Transverse colon (tissue), 4 donors: ENCODE results near the gene KREMEN1.

Experiments used
- CTCF ChIP-seq, 5 experiments: fragments of 200-600 bp in 3 of 5; fragments of 450-650 bp in 2 of 5; sonication (generic) in 3 of 5; IDR thresholded peaks; 1 replicate in 2 of 5; 2 replicates in 3 of 5; pipeline ENCODE4 v1.5.1; 2016 to 2017; ENCODE audit warnings: antibody characterized with exemption in 5 of 5, inconsistent platforms in 3 of 5, mild to moderate bottlenecking in 2 of 5, moderate library complexity in 1 of 5
- EP300 ChIP-seq: sonication (generic); formaldehyde crosslinking; IDR thresholded peaks from one replicate; pipeline ENCODE4 v1.6.1; 2017; ENCODE audit warnings: antibody characterized with exemption, low read depth
- POLR2A ChIP-seq: fragments of 450-650 bp; IDR thresholded peaks from one replicate; pipeline ENCODE4 v1.6.1; 2016; ENCODE audit warnings: antibody characterized with exemption, mild to moderate bottlenecking, moderate library complexity
- POLR2AphosphoS5 ChIP-seq, 3 donors: sonication (generic); formaldehyde crosslinking; IDR thresholded peaks; one replicate each; pipeline ENCODE4 v1.6.1; 2016; ENCODE audit warnings: antibody characterized with exemption in 3 of 3

DNA sequence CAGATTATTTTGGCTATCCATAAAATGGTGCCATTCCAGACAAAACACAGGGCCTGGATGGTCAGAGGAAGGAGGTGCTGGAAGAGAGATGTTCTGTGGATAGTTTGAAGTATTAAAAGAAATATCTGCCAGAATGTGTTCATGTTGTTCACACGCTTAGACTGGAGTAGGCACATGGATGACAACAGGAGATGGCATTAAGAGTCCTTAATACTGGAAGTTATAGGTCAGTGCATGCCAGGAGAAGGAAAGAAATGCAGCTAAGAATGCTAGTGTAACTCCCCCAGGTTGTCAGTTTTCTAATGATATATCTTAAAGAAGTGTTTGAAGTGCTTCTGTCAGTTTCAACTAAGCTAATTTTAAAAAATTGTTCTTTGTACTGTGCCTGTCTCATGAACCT is 20.2 kb downstream of the KREMEN1 start:
- TF ChIP-seq POLR2AphosphoS5 (IDR thresholded peaks at IDR 0.05) (no peak), EP300 (no peak), POLR2A (no peak), CTCF (IDR thresholded peaks at IDR 0.05) (no peak)
